Activated CD4-positive, alpha-beta memory T cell treated with anti-CD3 and anti-CD28 coated beads, Interleukin-2, amount 10 ng/mL, durations not matched to agents 7 days and 5 days (primary cell): ENCODE data around the gene STIL. TPM values are rescaled to one million over a fixed set of nuclear protein-coding genes. Genes with fewer than 3 reads are reported as not detected.
A peak's percentile ranks its signal among the peaks of the same experiment; 100 is the strongest.

ENCODE experiments used
- CTCF ChIA-PET: fragments of 350-600 bp; sonication (Branson Sonifier 250); formaldehyde crosslinking; loops from one replicate; lab custom pipeline; 2021; ENCODE audit warnings: antibody characterized with exemption, inconsistent platforms; lab: Charles Lee
- POLR2A ChIA-PET: fragments of 350-600 bp; sonication (Branson Sonifier 250); formaldehyde crosslinking; loops from one replicate; lab custom pipeline; 2021; ENCODE audit warnings: antibody characterized with exemption; lab: Charles Lee
- DNase-seq: peaks from one replicate; pipeline ENCODE4 v3.0.0-alpha.2; 2020
- H3K27ac Mint-ChIP-seq: one replicate; pipeline ENCODE4 v1.8.0; 2021; ENCODE audit warnings: mild to moderate bottlenecking, mixed read lengths
- H3K27me3 Mint-ChIP-seq: one replicate; pipeline ENCODE4 v1.8.0; 2021; ENCODE audit warnings: mixed read lengths
- H3K36me3 Mint-ChIP-seq: one replicate; pipeline ENCODE4 v1.8.0; 2021; ENCODE audit warnings: low read depth, mixed read lengths
- H3K4me1 Mint-ChIP-seq: one replicate; pipeline ENCODE4 v1.8.0; 2021; ENCODE audit warnings: mixed read lengths
- H3K4me3 Mint-ChIP-seq: one replicate; pipeline ENCODE4 v1.8.0; 2021; ENCODE audit warnings: mild to moderate bottlenecking, mixed read lengths
- H3K9me3 Mint-ChIP-seq: one replicate; pipeline ENCODE4 v1.8.0; 2021; ENCODE audit warnings: mixed read lengths
- total RNA-seq, 2 experiments: library from RNA; stranded (reverse); gene quantifications; one replicate each; pipeline ENCODE4 v1.2.3, GENCODE V29; 2021

STIL gene
- total RNA-seq, 2 experiments from 2014 or later: 40.4 to 40.8 TPM

DNA sequence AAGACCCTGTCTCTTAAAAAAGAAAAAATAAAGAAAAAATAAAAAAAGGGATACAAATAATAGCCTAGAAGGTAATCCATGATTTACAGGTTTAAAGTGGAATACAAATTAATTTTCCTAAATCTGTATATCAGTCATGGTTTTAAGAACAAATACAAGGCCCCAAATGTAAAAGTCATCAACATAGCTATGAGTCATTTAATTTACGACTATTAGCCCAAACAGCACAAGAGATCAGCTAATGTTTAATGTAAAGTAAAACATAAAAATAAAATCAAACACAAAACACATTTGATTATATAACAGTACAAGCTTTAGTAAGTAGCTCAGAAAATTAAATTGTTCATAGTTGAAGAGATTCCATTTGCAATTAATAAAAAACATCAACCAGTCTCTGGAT, 61.6 kb downstream of the STIL start:
- Mint-ChIP-seq H3K4me1 (no peaks in the 10 kb centered on the region), H3K36me3 (peaks cover 43% of the 10 kb centered on the region), H3K27me3 (no peaks in the 10 kb centered on the region), H3K9me3 (no peaks in the 10 kb centered on the region), H3K27ac (no peak overlapping the region), H3K4me3 (no peak overlapping the region)
- DNase-seq: no peak
- POLR2A ChIA-PET: no interaction called here
- CTCF ChIA-PET: interaction anchor here (0.7 to 5.1 kb wide), 3 partner anchors 11 to 1584 kb away, joined by 6 to 32 read pairs (median 10); no protein-coding TSS in a partner anchor

DNA sequence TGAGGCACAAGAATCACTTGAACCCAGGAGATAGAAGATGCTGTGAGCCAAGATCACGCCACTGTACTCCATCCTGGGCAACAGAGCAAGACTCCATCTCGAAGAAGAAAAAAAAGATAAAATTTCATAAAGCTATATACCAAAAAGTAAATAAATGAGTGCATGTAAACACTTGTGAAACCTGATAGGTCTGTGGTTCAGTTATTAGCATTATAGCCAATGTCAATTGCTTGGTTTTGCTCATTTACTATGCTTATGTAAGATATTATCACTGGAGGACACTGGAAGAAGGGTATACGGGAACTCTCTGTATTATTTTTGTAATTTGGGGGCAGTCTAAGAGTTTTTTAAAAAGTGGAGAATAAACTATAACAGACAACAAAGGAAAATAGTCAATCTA, 64.2 kb downstream of the STIL start:
- ChIA-PET CTCF (interaction anchor here (5.1 kb wide), 1 partner anchor 13 kb away, joined by 32 read pairs; no protein-coding TSS in a partner anchor), POLR2A (no interaction called here)
- peaks cover 29% of the 10 kb centered on the region for H3K36me3 Mint-ChIP-seq
- H3K27ac Mint-ChIP-seq: no peak overlapping the region
- no peaks in the 10 kb centered on the region for H3K9me3 Mint-ChIP-seq
- H3K27me3 Mint-ChIP-seq: peaks cover 7% of the 10 kb centered on the region
- no peak for DNase-seq
- no peak overlapping the region for H3K4me3 Mint-ChIP-seq
- peaks cover 2% of the 10 kb centered on the region for H3K4me1 Mint-ChIP-seq

DNA sequence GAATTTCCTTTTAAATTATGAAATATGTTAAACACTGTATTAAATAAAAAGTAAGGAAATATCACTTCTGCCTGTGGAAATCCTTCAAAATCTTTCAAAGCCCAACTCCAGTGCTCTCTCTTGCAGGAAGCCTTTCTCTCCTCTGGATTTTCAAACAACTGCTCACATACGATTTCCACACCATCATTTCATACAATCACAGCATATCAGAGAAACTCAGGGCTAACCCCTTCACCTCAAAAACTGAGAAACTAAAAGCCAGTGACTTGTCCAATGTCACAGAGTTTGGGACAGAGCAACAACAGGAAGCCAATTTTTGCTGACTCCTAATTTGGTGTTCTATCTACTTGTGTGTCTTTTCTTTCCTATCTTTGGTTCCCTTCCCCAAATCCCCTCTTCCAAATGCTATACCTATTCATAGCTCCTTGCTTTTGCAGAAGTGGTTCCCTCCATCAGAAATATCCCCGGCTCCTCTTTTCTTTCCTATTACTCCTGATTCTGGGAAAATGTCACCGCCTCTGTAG, 69.5 kb downstream of the STIL start:
- ChIA-PET POLR2A (no interaction called here), CTCF (interaction anchor here (1.2 to 1.9 kb wide), 2 partner anchors 51 to 193 kb away, joined by 4 to 6 read pairs; partner anchors contain the start of gene FOXD2)
- no peak overlapping the region for H3K4me3 Mint-ChIP-seq
- peaks cover 25% of the 10 kb centered on the region for H3K27me3 Mint-ChIP-seq
- H3K9me3 Mint-ChIP-seq: no peaks in the 10 kb centered on the region
- no peak overlapping the region for H3K27ac Mint-ChIP-seq
- H3K4me1 Mint-ChIP-seq: peaks cover 13% of the 10 kb centered on the region
- H3K36me3 Mint-ChIP-seq: peaks cover 6% of the 10 kb centered on the region
- DNase-seq: no peak

DNA sequence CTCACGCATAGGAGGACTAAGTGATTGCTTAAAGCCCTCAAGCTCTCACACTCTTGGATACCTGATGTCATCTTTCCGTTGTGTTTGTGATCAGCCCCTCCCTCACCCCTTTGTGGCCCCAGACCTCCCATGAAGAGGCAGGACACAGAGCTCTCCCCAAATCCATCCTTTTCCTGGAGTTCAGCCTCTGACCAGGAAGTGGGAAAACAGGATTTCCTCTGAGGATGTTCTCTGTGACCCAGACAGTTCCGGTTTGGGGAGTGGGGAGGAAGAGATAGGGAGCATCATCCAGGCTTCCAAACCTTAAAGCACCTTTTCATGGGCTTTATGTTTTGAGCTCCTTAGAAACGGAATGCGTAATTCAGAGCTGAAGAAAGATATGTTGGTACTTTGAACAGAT, 70.0 kb downstream of the STIL start:
- Mint-ChIP-seq H3K4me1 (peaks cover 18% of the 10 kb centered on the region), H3K9me3 (no peaks in the 10 kb centered on the region), H3K27ac (no peak overlapping the region), H3K27me3 (peaks cover 25% of the 10 kb centered on the region), H3K4me3 (no peak overlapping the region), H3K36me3 (peaks cover 1% of the 10 kb centered on the region)
- CTCF ChIA-PET: interaction anchor here (1.2 to 1.9 kb wide), 3 partner anchors 51 to 194 kb away, joined by 4 to 6 read pairs (median 4); partner anchors contain the start of gene FOXD2
- no peak for DNase-seq
- POLR2A ChIA-PET: no interaction called here

DNA sequence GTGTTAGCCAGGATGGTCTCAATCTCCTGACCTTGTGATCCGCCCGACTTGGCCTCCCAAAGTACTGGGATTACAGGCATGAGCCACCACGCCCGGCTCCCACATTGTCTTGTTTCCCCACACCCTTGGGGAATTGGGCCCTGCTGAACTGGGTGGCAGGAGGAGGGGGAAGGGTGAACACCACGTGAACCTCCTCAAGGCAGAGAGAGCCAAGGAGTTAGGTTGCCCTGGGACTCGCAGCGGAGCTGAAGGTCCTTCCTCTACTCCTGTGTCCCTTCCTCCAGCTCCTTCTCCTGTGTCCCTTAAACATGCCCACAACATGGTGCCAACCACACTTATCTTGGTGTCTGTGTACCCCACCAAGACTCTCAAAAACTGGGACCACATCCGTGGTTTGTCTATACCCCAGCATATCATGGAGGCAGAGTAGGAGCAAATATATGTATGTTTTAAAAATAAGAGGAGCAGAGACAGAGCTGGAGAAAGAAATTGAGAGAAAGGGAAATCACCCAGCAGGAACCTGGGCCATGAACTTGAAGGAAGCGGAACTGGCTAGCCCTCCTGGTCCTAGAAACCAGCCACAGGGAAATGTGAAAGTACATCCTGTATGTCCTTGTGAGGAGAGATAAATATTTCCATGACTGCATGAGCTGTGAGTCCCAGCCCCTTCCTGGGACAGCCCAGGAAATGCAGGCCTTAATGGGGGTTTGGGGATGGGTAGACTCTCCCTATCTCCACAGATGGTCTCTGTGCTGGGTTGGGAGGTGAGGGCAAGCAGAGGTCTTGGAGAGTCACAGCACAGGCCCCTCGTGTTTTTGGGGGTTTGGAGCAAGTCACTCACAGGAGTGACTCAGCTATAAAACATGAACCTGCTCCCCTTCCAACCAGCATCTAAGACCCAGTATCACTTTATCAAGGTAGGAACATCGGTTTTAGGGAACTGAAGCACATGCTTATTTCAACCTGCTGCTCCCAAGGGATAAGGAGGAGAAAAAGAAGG, 72.5 kb downstream of the STIL start:
- no peak for DNase-seq
- Mint-ChIP-seq H3K27me3 (peaks cover 26% of the 10 kb centered on the region), H3K9me3 (no peaks in the 10 kb centered on the region), H3K36me3 (no peaks in the 10 kb centered on the region), H3K27ac (no peak overlapping the region), H3K4me3 (no peak overlapping the region), H3K4me1 (peaks cover 31% of the 10 kb centered on the region)
- CTCF ChIA-PET: interaction anchor here (1.4 to 4.1 kb wide), 3 partner anchors 21 to 62 kb away, joined by 7 to 13 read pairs (median 9); no protein-coding TSS in a partner anchor
- POLR2A ChIA-PET: interaction anchor here (0.5 to 1.3 kb wide), 2 partner anchors 11 to 62 kb away, joined by 3 to 4 read pairs; no protein-coding TSS in a partner anchor

DNA sequence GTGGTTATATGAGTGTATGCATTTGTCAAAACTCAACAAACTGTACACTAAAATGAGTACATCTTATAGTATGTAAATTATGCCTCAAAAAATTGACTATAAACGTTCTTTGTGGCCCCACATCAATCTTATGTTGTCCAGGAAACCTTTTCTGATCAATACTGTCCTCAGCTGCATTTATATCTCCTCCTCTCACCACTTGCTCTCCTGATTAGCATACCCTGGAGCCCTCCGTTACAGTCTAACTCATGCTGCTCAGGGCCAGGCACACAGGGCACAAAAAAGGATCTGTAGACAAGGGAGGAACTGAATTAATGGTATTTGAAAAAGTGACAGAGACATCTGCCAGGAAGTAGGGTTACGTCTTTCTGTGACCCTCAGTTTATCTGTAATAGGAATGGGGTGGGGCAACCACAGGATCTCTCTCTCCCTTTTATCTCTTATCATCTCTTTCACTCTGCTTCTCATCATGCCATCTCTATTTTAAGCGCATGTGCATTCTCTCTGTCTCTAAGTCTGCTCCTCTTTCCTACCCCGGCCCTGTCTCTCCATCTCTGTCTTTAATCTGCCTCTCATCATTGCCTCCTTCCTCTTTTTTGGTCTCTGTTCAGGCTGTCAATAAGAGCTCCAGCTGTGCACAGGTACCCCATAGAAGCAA, 74.9 kb downstream of the STIL start:
- Mint-ChIP-seq H3K4me1 (peaks cover 35% of the 10 kb centered on the region), H3K4me3 (no peak overlapping the region), H3K36me3 (no peaks in the 10 kb centered on the region), H3K9me3 (no peaks in the 10 kb centered on the region), H3K27ac (peak overlapping the region; percentile 17), H3K27me3 (peaks cover 30% of the 10 kb centered on the region)
- ChIA-PET CTCF (interaction anchor here (0.7 to 4.1 kb wide), 5 partner anchors 20 to 60 kb away, joined by 5 to 13 read pairs (median 6); no protein-coding TSS in a partner anchor), POLR2A (interaction anchor here (0.7 to 0.9 kb wide), 2 partner anchors 74 to 75 kb away, joined by 3 read pairs; partner anchors contain the start of gene STIL)
- DNase-seq: peak; percentile 20

DNA sequence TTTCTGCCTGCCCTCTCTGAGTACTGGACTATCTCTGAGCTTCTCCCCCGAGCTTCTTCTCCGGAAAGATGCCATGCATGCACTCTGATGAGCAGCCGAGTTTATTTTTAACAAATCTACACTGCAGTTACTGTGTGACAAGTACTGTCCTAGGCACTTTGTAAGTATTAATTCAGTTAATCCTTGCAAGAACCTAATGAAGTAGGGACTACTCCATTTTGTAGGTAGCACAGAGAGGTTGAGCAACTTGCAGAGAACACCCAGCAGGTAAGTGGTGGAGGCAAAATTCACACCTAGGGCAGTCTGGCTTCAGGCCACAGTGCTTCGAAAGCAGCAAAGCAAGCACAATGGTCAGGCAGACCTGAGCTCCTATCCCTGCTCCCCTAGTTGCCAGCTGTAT, 78.1 kb downstream of the STIL start:
- no peak for DNase-seq
- ChIA-PET POLR2A (no interaction called here), CTCF (interaction anchor here (1.9 to 2.6 kb wide), 2 partner anchors 27 to 57 kb away, joined by 6 to 9 read pairs; no protein-coding TSS in a partner anchor)
- no peak overlapping the region for H3K27ac Mint-ChIP-seq
- peaks cover 4% of the 10 kb centered on the region for H3K36me3 Mint-ChIP-seq
- H3K27me3 Mint-ChIP-seq: peaks cover 46% of the 10 kb centered on the region
- no peak overlapping the region for H3K4me3 Mint-ChIP-seq
- H3K9me3 Mint-ChIP-seq: no peaks in the 10 kb centered on the region
- peaks cover 45% of the 10 kb centered on the region for H3K4me1 Mint-ChIP-seq

DNA sequence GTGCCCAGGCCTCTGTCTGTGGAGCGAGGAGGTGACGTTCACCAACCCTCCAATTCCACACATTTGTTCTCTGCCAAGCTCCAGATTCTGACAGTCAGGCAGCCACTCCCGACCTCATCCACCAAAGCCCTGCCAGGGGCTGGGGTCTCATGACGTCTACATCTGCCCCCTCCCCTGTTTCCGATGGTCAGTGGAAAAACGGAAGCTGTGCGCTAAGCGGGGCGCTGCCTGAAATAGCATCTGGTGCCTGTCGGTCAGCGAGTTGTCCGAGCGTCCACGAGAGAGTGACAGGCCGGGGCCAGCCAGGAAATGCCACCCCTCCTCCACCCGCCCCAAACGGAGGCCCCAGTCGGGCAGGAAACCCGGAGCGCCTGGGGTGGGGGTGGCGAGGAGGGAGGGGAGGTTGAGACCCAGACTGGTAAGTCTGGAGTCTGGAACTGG, 78.7 kb downstream of the STIL start:
- peaks cover 51% of the 10 kb centered on the region for H3K27me3 Mint-ChIP-seq
- no peak overlapping the region for H3K27ac Mint-ChIP-seq
- ChIA-PET CTCF (interaction anchor here (1.9 to 2.6 kb wide), 2 partner anchors 27 to 56 kb away, joined by 6 to 9 read pairs; no protein-coding TSS in a partner anchor), POLR2A (no interaction called here)
- H3K9me3 Mint-ChIP-seq: no peaks in the 10 kb centered on the region
- no peak for DNase-seq
- H3K4me1 Mint-ChIP-seq: peaks cover 49% of the 10 kb centered on the region
- H3K36me3 Mint-ChIP-seq: peaks cover 4% of the 10 kb centered on the region
- H3K4me3 Mint-ChIP-seq: no peak overlapping the region

DNA sequence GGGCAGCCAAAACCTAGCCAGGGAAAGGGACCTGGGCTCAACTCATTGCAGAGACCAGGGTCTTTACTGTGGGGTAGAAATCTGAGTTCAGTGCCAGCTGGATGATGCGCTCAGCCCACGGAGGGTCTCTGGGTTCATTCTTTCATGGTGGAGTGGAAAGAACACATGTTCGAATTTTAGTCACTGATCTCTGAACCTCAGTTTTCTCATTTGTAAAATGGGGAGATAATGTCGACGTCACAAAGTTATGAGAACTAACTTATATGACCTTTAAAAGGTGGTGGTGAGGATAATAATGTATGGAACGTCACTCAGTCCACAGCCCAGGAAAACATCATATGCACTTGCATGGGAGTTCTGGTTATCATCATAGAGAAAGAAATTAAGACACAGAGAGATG, 80.8 kb downstream of the STIL start:
- Mint-ChIP-seq H3K4me1 (peaks cover 44% of the 10 kb centered on the region), H3K27me3 (peaks cover 72% of the 10 kb centered on the region), H3K27ac (no peak overlapping the region), H3K4me3 (no peak overlapping the region), H3K36me3 (peaks cover 4% of the 10 kb centered on the region), H3K9me3 (no peaks in the 10 kb centered on the region)
- ChIA-PET POLR2A (interaction anchor here (0.6 kb wide), 1 partner anchor 935 kb away, joined by 3 read pairs; no protein-coding TSS in a partner anchor), CTCF (interaction anchor here (1.0 to 2.3 kb wide), 3 partner anchors 30 to 204 kb away, joined by 3 to 10 read pairs (median 5); partner anchors contain the start of gene FOXD2)
- DNase-seq: no peak

DNA sequence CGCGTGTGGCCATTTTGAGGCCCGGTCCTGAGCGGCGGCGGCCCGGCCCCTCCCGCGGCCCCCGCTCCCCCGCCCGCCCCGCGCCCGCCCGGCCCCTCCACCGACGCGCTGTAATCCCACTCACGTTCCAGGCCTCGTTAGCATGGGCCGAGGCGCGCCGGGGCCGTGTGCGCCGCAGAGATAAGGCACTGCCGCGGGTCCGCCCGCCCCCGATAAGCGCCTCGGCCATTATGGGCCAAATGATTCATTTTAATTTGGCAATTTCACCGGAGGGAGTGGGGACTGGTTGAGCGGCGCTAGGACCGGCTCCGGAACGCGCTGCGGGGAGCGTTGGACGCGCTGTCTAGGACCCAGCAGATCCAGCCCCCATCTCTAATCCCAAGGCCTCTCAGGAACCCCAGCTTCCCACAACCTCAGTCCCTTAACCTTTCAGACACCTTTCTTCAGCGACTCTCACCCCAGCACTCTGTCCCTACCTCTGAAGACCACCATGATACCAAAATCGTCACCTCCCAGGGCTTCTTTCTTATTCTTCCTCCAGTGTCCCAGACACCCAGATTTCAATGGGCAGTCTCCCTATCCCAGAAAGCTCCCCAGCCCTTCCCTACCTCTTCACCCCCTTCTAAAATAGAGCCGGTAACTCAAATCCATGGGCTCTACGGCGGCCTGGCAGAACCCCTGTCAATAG, 81.6 kb downstream of the STIL start, which contains the start of gene TAL1:
TSS of gene TAL1 (minus strand) at position 39 of the 688 bp plus-strand sequence. CDS start 6,337 bp downstream, outside the sequence.
- Mint-ChIP-seq H3K27me3 (peaks cover 80% of the 10 kb centered on the region), H3K36me3 (peaks cover 4% of the 10 kb centered on the region), H3K27ac (peak within 1 kb of the TSS; percentile 52), H3K4me1 (peaks cover 40% of the 10 kb centered on the region), H3K4me3 (peak within 1 kb of the TSS; percentile 60), H3K9me3 (no peaks in the 10 kb centered on the region)
- ChIA-PET POLR2A (no interaction called here), CTCF (interaction anchor here (1.0 to 2.3 kb wide), 3 partner anchors 30 to 205 kb away, joined by 3 to 10 read pairs (median 5); partner anchors contain the start of gene FOXD2)
- DNase-seq: no peak

DNA sequence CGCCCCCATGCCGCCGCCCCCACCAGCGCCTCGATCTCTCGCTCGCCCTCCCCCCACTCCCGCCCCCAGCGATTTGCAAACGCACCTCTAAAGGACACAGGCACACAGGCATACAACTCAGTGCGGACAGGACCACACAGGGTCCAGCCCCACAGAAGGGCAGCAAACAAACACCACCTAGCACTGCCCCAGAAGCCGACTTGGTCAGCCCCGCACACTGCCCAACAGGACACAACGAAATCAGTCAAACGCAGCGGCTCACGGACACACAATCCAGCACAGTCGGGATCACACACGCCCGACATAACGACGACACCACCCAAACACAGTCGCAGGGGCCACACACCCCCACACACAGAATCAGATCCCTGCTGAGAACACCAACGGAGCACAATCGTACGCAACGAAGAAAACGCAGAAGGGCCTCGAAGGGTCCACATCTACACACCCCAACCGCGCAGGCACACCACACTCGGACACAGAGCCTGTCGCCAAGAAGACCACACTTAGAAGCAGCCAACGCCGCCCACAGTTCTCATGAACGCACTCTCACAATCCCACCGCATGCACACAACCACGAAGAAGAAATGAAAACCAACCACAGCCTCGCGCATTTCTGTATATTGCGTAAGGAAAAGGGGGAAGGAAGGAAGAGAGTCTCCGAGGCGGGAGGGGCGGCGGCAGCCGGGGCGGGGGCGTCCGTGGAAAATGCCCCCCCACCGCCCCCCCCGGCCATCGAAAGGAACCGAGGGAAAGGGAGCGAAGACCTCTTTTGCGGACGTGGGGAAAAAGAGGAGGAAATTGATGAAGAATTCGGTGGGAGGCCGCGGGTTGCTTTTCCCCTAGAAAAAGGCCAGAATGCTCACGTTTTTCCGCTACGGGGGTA, 82.4 kb downstream of the STIL start:
- POLR2A ChIA-PET: interaction anchor here (1.0 kb wide), 1 partner anchor 10 kb away, joined by 4 read pairs; no protein-coding TSS in a partner anchor
- Mint-ChIP-seq H3K4me1 (peaks cover 37% of the 10 kb centered on the region), H3K27ac (peak overlapping the region; percentile 52), H3K9me3 (no peaks in the 10 kb centered on the region), H3K36me3 (peaks cover 4% of the 10 kb centered on the region), H3K27me3 (peaks cover 88% of the 10 kb centered on the region), H3K4me3 (peak overlapping the region; percentile 60)
- DNase-seq: no peak
- CTCF ChIA-PET: no interaction called here
